ENCODE results near the gene ZRANB1. TPM values are rescaled to one million over a fixed set of nuclear protein-coding genes. Genes with fewer than 3 reads are reported as not detected.

The ZRANB1 gene
- total and polyA plus RNA-seq, 4 donors: 14.8 to 32.4 (median 22.1) TPM

DNA sequence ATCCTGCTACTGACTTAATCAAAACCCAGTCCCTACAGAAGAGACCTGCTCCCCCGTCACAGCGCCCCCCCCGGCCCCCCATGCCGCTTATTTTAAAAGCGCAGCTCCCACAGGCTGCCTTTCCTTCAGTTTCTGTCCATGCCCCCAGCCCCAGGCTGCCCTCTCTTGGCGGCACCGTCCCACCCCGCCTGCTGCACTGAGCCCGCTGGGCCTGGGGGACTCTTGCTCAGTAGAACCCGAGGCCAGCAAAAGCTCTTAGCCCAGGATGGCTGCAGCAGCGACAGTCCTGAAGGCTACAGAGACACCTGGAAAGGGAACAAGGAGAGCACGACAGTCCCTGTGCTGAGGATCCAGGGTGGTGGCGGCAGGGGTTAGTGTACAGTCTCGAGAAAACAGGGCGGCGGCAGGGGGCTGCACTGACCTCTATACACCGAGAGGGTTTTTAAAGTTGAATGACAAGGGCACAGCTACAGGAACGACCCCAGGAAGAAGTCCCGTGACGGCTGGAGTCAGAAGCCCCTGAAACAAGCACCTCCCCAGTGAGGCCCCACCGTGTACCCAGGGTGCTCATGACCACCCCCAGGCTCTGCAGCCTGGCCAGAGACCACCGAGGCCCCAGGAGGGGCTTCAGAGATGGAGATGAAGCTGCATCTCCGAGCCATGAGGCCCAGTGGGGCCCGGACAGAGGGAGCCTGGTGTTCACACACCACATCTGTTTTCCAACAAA is 54.4 kb downstream of the ZRANB1 start:
- Histone ChIP-seq H3K36me3 (ENCODE audit: control insufficient read depth in 1 of 2, insufficient read depth in 2 of 2, low read length in 1 of 2) (no peaks in the 10 kb centered on the region), H3K27me3 (ENCODE audit: control insufficient read depth in 1 of 2, insufficient read depth in 2 of 2, low read length in 1 of 2) (no peaks in the 10 kb centered on the region), H3K4me3 (ENCODE audit: low read length in 2 of 2) (no peak overlapping the region), H3K27ac (ENCODE audit: low read depth in 1 of 2, low read length in 2 of 2) (no peak overlapping the region), H3K9me3 (ENCODE audit: control insufficient read depth, low read length) (no peaks in the 10 kb centered on the region), H3K4me1 (ENCODE audit: control insufficient read depth in 1 of 2, insufficient read depth in 2 of 2, low read length in 2 of 2) (no peaks in the 10 kb centered on the region)
- intact Hi-C loops (cut with DNase I): loop anchor here in 1 of 2 donors (5.0 kb wide), 2 partner anchors 61 to 161 kb away; no protein-coding TSS in a partner anchor
- no peak for ATAC-seq (ENCODE audit: low FRiP score)
- 76 to 85% methylated on average over 24 of the region's 24 CpGs for WGBS, 2 donors
- DNase-seq: peak in 1 of 2 donors; percentile 69

DNA sequence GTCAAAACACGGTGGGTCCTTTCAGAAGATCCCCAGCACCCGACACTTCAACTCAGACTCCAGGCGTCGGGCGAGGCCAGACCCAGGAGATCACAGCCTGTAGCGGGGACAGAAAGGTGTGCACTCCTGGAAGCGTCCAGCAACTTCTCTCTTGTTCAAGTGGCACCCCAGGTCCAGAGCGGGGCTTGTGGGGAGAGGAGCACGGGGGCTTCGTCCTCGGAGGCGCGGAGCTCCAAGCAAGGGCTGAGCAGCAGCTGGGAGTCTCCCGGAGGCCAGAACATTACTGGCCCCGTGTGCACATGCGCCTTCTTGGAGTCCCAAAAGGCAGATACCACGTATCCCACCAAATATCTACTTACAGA is 54.9 kb downstream of the ZRANB1 start:
- intact Hi-C loops (cut with DNase I): loop anchor here in 1 of 2 donors (5.0 kb wide), 2 partner anchors 60 to 160 kb away; no protein-coding TSS in a partner anchor
- Histone ChIP-seq H3K27me3 (ENCODE audit: control insufficient read depth in 1 of 2, insufficient read depth in 2 of 2, low read length in 1 of 2) (no peaks in the 10 kb centered on the region), H3K9me3 (ENCODE audit: control insufficient read depth, low read length) (no peaks in the 10 kb centered on the region), H3K36me3 (ENCODE audit: control insufficient read depth in 1 of 2, insufficient read depth in 2 of 2, low read length in 1 of 2) (no peaks in the 10 kb centered on the region), H3K4me1 (ENCODE audit: control insufficient read depth in 1 of 2, insufficient read depth in 2 of 2, low read length in 2 of 2) (no peaks in the 10 kb centered on the region), H3K27ac (ENCODE audit: low read depth in 1 of 2, low read length in 2 of 2) (no peak overlapping the region), H3K4me3 (ENCODE audit: low read length in 2 of 2) (no peak overlapping the region)
- WGBS, 2 donors: 87 to 89% methylated on average over 17 of the region's 17 CpGs
- ATAC-seq (ENCODE audit: low FRiP score) (no peak), DNase-seq (peak in 1 of 2 donors; percentile 68)

DNA sequence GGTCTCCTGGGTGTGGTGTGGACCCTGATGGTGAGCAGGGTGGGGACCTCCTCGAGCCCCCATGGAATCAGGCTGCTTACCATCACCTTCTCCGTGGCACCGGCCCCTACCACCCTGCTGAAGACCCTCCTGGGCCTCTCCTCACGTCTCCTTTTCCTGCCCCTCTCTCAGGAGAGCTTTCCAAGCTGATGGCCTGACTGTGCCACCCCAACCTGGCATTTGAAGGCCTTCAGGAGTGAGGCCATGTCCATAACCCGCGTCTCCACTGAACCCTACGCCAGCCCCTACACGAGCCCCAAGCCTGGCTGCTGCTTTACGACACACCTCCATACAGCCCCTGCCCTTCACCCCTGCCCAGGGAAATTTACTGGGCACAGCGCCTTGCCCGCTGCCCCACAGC is 55.4 kb downstream of the ZRANB1 start:
- ATAC-seq (ENCODE audit: low FRiP score): no peak
- Histone ChIP-seq H3K36me3 (ENCODE audit: control insufficient read depth in 1 of 2, insufficient read depth in 2 of 2, low read length in 1 of 2) (no peaks in the 10 kb centered on the region), H3K4me1 (ENCODE audit: control insufficient read depth in 1 of 2, insufficient read depth in 2 of 2, low read length in 2 of 2) (no peaks in the 10 kb centered on the region), H3K9me3 (ENCODE audit: control insufficient read depth, low read length) (no peaks in the 10 kb centered on the region), H3K4me3 (ENCODE audit: low read length in 2 of 2) (no peak overlapping the region), H3K27ac (ENCODE audit: low read depth in 1 of 2, low read length in 2 of 2) (no peak overlapping the region), H3K27me3 (ENCODE audit: control insufficient read depth in 1 of 2, insufficient read depth in 2 of 2, low read length in 1 of 2) (no peaks in the 10 kb centered on the region)
- intact Hi-C loops (cut with DNase I): loop anchor here in 1 of 2 donors (5.0 kb wide), 2 partner anchors 60 to 160 kb away; no protein-coding TSS in a partner anchor
- peak; percentile 33 to 57 for DNase-seq
- WGBS, 2 donors: 59 to 83% methylated on average over 10 to 11 of the region's 11 CpGs

DNA sequence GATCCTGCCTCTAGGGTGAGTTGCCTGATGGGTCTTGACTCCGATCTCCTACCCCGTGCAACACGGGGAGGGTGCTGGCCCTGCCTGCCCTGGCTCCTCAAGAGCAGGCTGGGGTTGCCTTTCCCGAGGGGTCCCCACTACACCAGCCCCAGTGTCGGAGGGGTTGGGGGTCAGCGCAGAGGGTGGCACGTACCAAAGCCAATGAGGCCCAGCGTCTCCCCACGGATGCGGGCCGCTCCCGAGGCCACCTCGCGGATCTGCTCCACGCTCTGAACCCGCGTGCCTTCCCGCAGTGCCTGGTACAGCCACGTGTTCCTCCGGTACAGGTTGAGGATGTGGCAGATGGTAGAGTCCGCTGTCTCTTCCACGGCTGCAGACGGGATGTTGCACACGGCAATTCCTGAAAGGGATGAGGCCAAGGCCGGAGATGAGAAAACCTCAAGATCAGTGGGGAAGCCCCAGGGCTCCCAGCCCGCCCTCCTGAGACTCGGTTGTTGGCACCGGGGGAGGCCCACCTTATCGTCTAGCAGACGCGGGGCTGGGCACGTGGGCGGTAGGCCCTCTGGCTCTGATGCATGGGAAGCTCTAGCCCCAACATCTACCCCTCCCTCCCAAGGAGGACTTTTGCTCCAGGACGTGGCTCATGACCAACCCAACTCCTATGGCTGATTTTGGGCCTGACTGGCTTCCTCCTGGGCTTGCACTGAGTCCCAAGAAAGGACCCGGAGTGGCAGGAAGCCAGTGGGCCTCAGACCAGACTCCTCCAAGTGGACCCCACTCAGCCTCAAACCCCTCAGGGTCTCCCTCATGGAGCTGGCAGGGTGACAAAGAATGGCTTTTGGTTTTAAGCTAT is 56.1 kb downstream of the ZRANB1 start:
- no peaks in the 10 kb centered on the region for H3K36me3 ChIP-seq (ENCODE audit: control insufficient read depth in 1 of 2, insufficient read depth in 2 of 2, low read length in 1 of 2)
- 47 to 48% methylated on average over 35 of the region's 35 CpGs for WGBS, 2 donors
- intact Hi-C loops (cut with DNase I): loop anchor here (2.0 to 5.0 kb wide), 4 partner anchors 59 to 159 kb away; no protein-coding TSS in a partner anchor
- H3K27ac ChIP-seq (ENCODE audit: low read depth in 1 of 2, low read length in 2 of 2): peak overlapping the region in 1 of 2 donors; percentile 94
- no peak overlapping the region for H3K4me3 ChIP-seq (ENCODE audit: low read length in 2 of 2)
- no peaks in the 10 kb centered on the region for H3K27me3 ChIP-seq (ENCODE audit: control insufficient read depth in 1 of 2, insufficient read depth in 2 of 2, low read length in 1 of 2)
- H3K4me1 ChIP-seq (ENCODE audit: control insufficient read depth in 1 of 2, insufficient read depth in 2 of 2, low read length in 2 of 2): no peaks in the 10 kb centered on the region
- no peaks in the 10 kb centered on the region for H3K9me3 ChIP-seq (ENCODE audit: control insufficient read depth, low read length)
- ATAC-seq (ENCODE audit: low FRiP score) (no peak), DNase-seq (peak; percentile 65 to 70)

DNA sequence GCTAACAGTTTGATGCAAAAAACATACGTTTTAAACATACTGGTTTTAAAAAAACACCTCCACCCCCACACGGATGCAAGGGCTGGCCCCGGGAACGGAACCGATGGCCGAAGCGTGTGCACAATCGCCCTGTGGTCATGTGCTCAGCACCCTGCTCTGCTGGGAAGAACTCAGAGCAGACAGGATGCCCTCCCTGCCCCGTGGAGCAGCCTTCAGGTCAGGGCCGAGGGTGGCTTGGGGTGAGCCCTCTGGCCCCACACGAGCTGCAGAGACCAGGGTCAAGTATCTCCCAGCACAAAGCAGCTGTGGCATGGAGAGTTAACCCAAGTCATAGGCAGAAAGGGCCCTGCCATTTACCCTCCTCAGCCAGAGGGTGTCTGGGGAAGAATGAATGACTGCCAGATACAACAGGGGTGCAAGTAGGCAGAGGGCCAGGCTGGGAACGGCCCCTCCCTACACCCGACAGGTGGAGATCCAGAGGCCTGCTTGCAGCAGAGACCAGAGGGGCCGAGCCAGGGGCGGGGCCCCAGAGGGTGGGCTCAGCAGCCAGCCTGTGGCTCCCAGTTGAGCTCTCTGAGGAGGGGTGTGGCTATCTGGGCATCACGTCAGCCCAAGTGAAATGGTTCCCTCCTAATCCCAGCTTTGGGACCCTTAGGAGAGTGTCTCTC is 56.8 kb downstream of the ZRANB1 start:
- intact Hi-C loops (cut with DNase I): loop anchor here (2.0 to 5.0 kb wide), 4 partner anchors 59 to 159 kb away; no protein-coding TSS in a partner anchor
- DNase-seq (peak; percentile 49 to 76), ATAC-seq (ENCODE audit: low FRiP score) (peak; percentile 8)
- H3K27ac ChIP-seq (ENCODE audit: low read depth in 1 of 2, low read length in 2 of 2): peak overlapping the region; percentile 85 to 94
- no peaks in the 10 kb centered on the region for H3K9me3 ChIP-seq (ENCODE audit: control insufficient read depth, low read length)
- no peaks in the 10 kb centered on the region for H3K36me3 ChIP-seq (ENCODE audit: control insufficient read depth in 1 of 2, insufficient read depth in 2 of 2, low read length in 1 of 2)
- H3K4me1 ChIP-seq (ENCODE audit: control insufficient read depth in 1 of 2, insufficient read depth in 2 of 2, low read length in 2 of 2): no peaks in the 10 kb centered on the region
- no peak overlapping the region for H3K4me3 ChIP-seq (ENCODE audit: low read length in 2 of 2)
- H3K27me3 ChIP-seq (ENCODE audit: control insufficient read depth in 1 of 2, insufficient read depth in 2 of 2, low read length in 1 of 2): no peaks in the 10 kb centered on the region
- WGBS, 2 donors: 6 to 10% methylated on average over 16 of the region's 16 CpGs

DNA sequence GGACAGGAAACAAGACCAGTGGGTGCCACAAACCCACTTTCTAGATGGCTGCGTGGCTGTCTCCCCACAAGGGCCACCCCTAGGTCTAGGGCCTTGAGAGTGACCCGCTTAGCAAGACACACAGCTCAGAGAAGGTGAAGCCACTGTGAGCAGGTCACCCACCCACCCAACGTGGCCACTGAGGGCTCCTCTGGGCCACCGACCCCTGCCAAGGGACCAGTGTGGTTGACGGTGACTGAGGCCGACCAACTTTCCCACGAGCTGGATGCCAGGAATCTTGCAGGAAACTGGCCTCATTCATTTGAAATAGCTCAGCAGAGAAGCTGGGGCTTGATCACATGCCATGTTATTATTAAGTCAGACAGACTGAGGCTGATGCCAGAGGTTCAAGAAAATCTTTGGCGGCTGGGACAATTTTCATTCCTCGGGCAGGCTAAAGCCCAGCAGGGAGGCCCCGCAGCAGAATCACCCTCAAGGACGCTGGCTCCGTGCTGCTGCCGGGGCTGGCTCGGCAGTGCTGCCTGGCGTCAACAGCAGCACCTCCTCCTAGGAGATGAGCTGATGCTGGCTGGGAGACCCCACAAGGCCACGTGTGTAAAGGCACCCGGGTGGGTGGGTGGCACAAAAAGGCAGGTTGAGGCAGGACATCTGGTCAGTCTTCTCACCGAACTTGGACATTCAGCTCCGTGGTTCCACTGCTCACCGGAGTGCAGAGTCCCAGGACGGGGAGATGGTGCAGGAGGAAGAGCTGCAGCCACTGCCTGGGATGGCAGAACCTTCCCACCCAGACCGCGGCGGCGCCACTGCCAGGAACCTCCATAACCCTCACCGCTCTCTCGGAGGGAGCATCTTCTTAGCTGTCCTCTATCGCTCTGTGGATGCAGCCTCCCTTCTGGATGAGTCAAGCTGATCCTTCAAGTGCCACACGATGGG is 57.8 kb downstream of the ZRANB1 start:
- no peaks in the 10 kb centered on the region for H3K27me3 ChIP-seq (ENCODE audit: control insufficient read depth in 1 of 2, insufficient read depth in 2 of 2, low read length in 1 of 2)
- DNase-seq (peak; percentile 85 to 91), ATAC-seq (ENCODE audit: low FRiP score) (peak; percentile 79)
- no peaks in the 10 kb centered on the region for H3K9me3 ChIP-seq (ENCODE audit: control insufficient read depth, low read length)
- H3K27ac ChIP-seq (ENCODE audit: low read depth in 1 of 2, low read length in 2 of 2): peak overlapping the region; percentile 85 to 94
- 11 to 13% methylated on average over 29 of the region's 29 CpGs for WGBS, 2 donors
- H3K4me3 ChIP-seq (ENCODE audit: low read length in 2 of 2): no peak overlapping the region
- no peaks in the 10 kb centered on the region for H3K4me1 ChIP-seq (ENCODE audit: control insufficient read depth in 1 of 2, insufficient read depth in 2 of 2, low read length in 2 of 2)
- H3K36me3 ChIP-seq (ENCODE audit: control insufficient read depth in 1 of 2, insufficient read depth in 2 of 2, low read length in 1 of 2): no peaks in the 10 kb centered on the region
- intact Hi-C loops (cut with DNase I): loop anchor here (2.0 to 5.0 kb wide), 6 partner anchors 48 to 158 kb away; no protein-coding TSS in a partner anchor

DNA sequence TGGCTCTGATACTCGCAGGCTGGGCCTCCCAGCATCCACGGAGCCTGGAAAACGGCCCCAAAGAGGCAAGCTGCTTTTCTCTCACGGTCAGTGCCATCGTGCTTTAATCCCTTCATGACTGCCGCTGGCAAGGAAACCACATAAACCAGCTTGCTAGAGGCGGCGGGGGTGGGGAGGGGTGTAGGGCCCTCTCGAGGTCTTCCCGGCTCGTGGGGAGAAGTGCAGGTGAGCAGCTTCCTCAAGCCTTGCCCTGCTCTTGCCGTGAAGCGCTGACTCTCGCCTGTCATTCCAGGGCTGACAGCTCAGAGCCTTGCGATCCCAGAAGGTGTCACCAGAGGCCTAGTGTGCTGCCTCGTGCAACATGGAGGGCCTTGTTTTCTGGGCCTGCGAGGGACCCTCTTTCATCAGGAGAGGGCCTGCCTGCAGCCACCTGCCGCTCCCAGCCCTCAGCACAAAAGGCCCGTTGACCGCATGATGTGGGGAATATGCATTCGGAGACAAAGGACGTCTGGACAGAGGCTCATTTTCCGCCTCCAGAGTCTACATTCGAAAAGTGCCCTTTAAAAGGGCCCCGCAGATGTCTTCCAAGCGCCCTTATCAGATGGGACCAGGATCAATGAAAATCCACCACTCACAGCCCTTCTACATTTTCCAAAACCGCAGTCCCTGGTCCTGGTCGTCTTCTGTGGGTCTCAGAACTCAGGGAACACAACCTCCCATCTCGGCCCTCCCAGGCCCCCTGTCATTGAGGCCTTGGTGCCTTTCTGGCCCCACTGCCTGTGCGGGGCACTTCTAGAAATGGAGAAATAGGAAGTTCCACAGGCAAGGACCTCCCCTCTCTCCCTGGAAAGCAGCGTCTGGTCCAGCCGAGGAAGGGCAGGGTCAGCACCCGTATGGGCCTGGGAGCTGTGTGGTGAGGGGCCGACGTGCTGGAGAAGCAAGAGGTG is 58.7 kb downstream of the ZRANB1 start:
- H3K4me1 ChIP-seq (ENCODE audit: control insufficient read depth in 1 of 2, insufficient read depth in 2 of 2, low read length in 2 of 2): no peaks in the 10 kb centered on the region
- intact Hi-C loops (cut with DNase I): loop anchor here in 1 of 2 donors (5.0 kb wide), 2 partner anchors 47 to 152 kb away; no protein-coding TSS in a partner anchor

More for the DNA sequence above, 58.7 kb downstream of the ZRANB1 start:
- Histone ChIP-seq H3K4me3 (ENCODE audit: low read length in 2 of 2) (no peak overlapping the region), H3K27ac (ENCODE audit: low read depth in 1 of 2, low read length in 2 of 2) (peak overlapping the region; percentile 3 to 89), H3K36me3 (ENCODE audit: control insufficient read depth in 1 of 2, insufficient read depth in 2 of 2, low read length in 1 of 2) (no peaks in the 10 kb centered on the region), H3K9me3 (ENCODE audit: control insufficient read depth, low read length) (no peaks in the 10 kb centered on the region), H3K27me3 (ENCODE audit: control insufficient read depth in 1 of 2, insufficient read depth in 2 of 2, low read length in 1 of 2) (no peaks in the 10 kb centered on the region)
- peak; percentile 52 to 76 for DNase-seq
- peak; percentile 22 for ATAC-seq (ENCODE audit: low FRiP score)
- WGBS, 2 donors: 8 to 9% methylated on average over 35 of the region's 35 CpGs

Measured in aorta (tissue), 5 donors.